ENCODE results near the gene SPRED1. TPM values are rescaled to one million over a fixed set of nuclear protein-coding genes. Genes with fewer than 3 reads are reported as not detected.

Gene SPRED1
- total and polyA plus RNA-seq, 2 experiments from 2014 or later, result 11.4 to 44.0 TPM

DNA sequence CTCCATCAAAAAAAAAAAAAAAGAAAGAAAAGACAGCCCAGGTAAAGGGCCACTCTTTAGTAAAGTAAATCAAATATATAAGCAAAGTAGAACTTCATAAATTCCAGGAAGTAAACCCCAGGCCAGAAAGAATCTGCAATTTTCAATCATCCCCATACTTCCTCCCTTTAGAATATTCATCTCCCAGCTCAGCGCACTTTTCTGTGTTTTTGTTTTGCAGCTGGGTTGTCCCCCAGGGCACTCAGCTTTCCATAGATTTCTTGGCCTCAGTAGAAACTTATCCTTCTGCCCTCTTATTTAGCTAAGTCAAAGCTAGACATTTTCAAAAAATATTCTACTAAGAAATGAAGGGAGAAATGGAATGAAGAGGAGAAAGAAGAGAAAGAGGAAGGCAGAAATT, 24.0 kb upstream of the SPRED1 start (continued):
- TF ChIP-seq, protein P1, sequence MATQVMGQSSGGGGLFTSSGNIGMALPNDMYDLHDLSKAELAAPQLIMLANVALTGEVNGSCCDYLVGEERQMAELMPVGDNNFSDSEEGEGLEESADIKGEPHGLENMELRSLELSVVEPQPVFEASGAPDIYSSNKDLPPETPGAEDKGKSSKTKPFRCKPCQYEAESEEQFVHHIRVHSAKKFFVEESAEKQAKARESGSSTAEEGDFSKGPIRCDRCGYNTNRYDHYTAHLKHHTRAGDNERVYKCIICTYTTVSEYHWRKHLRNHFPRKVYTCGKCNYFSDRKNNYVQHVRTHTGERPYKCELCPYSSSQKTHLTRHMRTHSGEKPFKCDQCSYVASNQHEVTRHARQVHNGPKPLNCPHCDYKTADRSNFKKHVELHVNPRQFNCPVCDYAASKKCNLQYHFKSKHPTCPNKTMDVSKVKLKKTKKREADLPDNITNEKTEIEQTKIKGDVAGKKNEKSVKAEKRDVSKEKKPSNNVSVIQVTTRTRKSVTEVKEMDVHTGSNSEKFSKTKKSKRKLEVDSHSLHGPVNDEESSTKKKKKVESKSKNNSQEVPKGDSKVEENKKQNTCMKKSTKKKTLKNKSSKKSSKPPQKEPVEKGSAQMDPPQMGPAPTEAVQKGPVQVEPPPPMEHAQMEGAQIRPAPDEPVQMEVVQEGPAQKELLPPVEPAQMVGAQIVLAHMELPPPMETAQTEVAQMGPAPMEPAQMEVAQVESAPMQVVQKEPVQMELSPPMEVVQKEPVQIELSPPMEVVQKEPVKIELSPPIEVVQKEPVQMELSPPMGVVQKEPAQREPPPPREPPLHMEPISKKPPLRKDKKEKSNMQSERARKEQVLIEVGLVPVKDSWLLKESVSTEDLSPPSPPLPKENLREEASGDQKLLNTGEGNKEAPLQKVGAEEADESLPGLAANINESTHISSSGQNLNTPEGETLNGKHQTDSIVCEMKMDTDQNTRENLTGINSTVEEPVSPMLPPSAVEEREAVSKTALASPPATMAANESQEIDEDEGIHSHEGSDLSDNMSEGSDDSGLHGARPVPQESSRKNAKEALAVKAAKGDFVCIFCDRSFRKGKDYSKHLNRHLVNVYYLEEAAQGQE (IDR thresholded peaks at IDR 0.05; ENCODE audit: unreplicated experiment), result no peak
- TF ChIP-seq POLR2AphosphoS5 (IDR thresholded peaks at IDR 0.05; ENCODE audit: low read depth) (no peak), ZNF331 (CRISPR knock-in tag; IDR thresholded peaks at IDR 0.05; ENCODE audit: low read depth) (no peak), EZH2phosphoT487 (IDR thresholded peaks at IDR 0.05; ENCODE audit: unreplicated experiment) (no peak), STAT1 (IDR thresholded peaks at IDR 0.05; ENCODE audit: unreplicated experiment) (no peak), CREB1 (CRISPR knock-in tag; IDR thresholded peaks at IDR 0.05; ENCODE audit: low read depth) (no peak)

DNA sequence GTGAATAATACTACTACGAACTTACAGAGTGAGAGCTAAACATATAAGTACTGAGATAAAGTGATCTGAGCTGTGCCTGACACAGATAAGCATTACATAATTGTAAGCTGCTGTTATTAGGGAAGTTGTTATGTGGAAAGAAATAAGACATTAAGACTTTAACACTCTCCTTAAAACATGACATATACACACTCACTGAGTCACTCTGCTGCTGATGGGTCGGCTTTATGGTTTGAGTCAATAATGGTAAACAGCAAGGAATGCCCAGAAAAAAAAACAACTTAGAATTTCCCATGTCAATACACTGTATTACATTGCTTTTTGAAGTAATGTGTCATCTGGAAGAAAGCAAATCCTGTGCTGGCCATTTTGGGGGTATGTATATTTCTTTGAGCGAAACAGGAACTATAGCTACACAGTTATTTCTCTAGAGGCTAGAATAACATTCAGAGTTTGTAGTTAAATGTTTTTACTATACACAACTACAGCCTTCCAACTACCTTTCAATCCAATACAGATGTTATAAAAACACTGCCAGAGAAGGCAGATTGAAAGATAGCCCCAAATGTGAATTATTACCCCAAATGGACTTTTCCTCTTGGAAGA, 22.8 kb upstream of the SPRED1 start:
- no peaks in the 10 kb centered on the region for H4K20me1 ChIP-seq (replicated peaks; ENCODE audit: insufficient read depth)
- H3K27ac Mint-ChIP-seq, result no peak overlapping the region
- no peak for TF ChIP-seq ZNF114 (CRISPR knock-in tag; IDR thresholded peaks at IDR 0.05)
- TF ChIP-seq, protein P2, sequence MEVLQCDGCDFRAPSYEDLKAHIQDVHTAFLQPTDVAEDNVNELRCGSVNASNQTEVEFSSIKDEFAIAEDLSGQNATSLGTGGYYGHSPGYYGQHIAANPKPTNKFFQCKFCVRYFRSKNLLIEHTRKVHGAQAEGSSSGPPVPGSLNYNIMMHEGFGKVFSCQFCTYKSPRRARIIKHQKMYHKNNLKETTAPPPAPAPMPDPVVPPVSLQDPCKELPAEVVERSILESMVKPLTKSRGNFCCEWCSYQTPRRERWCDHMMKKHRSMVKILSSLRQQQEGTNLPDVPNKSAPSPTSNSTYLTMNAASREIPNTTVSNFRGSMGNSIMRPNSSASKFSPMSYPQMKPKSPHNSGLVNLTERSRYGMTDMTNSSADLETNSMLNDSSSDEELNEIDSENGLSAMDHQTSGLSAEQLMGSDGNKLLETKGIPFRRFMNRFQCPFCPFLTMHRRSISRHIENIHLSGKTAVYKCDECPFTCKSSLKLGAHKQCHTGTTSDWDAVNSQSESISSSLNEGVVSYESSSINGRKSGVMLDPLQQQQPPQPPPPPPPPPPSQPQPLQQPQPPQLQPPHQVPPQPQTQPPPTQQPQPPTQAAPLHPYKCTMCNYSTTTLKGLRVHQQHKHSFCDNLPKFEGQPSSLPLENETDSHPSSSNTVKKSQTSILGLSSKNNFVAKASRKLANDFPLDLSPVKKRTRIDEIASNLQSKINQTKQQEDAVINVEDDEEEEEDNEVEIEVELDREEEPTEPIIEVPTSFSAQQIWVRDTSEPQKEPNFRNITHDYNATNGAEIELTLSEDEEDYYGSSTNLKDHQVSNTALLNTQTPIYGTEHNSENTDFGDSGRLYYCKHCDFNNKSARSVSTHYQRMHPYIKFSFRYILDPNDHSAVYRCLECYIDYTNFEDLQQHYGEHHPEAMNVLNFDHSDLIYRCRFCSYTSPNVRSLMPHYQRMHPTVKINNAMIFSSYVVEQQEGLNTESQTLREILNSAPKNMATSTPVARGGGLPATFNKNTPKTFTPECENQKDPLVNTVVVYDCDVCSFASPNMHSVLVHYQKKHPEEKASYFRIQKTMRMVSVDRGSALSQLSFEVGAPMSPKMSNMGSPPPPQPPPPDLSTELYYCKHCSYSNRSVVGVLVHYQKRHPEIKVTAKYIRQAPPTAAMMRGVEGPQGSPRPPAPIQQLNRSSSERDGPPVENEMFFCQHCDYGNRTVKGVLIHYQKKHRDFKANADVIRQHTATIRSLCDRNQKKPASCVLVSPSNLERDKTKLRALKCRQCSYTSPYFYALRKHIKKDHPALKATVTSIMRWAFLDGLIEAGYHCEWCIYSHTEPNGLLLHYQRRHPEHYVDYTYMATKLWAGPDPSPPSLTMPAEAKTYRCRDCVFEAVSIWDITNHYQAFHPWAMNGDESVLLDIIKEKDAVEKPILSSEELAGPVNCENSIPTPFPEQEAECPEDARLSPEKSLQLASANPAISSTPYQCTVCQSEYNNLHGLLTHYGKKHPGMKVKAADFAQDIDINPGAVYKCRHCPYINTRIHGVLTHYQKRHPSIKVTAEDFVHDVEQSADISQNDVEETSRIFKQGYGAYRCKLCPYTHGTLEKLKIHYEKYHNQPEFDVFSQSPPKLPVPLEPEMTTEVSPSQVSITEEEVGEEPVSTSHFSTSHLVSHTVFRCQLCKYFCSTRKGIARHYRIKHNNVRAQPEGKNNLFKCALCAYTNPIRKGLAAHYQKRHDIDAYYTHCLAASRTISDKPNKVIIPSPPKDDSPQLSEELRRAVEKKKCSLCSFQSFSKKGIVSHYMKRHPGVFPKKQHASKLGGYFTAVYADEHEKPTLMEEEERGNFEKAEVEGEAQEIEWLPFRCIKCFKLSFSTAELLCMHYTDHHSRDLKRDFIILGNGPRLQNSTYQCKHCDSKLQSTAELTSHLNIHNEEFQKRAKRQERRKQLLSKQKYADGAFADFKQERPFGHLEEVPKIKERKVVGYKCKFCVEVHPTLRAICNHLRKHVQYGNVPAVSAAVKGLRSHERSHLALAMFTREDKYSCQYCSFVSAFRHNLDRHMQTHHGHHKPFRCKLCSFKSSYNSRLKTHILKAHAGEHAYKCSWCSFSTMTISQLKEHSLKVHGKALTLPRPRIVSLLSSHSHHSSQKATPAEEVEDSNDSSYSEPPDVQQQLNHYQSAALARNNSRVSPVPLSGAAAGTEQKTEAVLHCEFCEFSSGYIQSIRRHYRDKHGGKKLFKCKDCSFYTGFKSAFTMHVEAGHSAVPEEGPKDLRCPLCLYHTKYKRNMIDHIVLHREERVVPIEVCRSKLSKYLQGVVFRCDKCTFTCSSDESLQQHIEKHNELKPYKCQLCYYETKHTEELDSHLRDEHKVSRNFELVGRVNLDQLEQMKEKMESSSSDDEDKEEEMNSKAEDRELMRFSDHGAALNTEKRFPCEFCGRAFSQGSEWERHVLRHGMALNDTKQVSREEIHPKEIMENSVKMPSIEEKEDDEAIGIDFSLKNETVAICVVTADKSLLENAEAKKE (CRISPR knock-in tag; IDR thresholded peaks at IDR 0.05), result no peak
- TF ChIP-seq, protein P1 (IDR thresholded peaks at IDR 0.05; ENCODE audit: unreplicated experiment), result no peak
- TF ChIP-seq NANOG (IDR thresholded peaks at IDR 0.05; ENCODE audit: borderline replicate concordance), result no peak
- TF ChIP-seq EZH2 (IDR thresholded peaks at IDR 0.05; ENCODE audit: low read depth, unreplicated experiment), result no peak
- no peak for TF ChIP-seq ZNF331 (CRISPR knock-in tag; IDR thresholded peaks at IDR 0.05; ENCODE audit: low read depth)
- no peak for TF ChIP-seq POLR2AphosphoS5 (IDR thresholded peaks at IDR 0.05; ENCODE audit: low read depth)

More for the DNA sequence above, 22.8 kb upstream of the SPRED1 start:
- Mint-ChIP-seq H3K4me1 (peaks cover 5% of the 10 kb centered on the region; the same call in 2 of the 3 replicates), H3K36me3 (ENCODE audit: low read depth) (no peaks in the 10 kb centered on the region), H3K9me3 (no peaks in the 10 kb centered on the region), H3K27me3 (ENCODE audit: insufficient read depth, low read depth, poor library complexity) (no peaks in the 10 kb centered on the region), H3K4me3 (no peak overlapping the region)
- no peak for ATAC-seq
- Histone ChIP-seq H3K27ac (ENCODE audit: low read depth) (no peak overlapping the region), H3K79me2 (replicated peaks; ENCODE audit: insufficient read depth) (no peaks in the 10 kb centered on the region), H3K4me3 (no peak overlapping the region), H3K9me2 (ENCODE audit: insufficient read depth) (no peaks in the 10 kb centered on the region), H3K4me1 (ENCODE audit: insufficient read depth) (no peaks in the 10 kb centered on the region), H3K36me3 (ENCODE audit: insufficient read depth) (no peaks in the 10 kb centered on the region), H3F3A (replicated peaks; ENCODE audit: low read depth) (no peaks in the 10 kb centered on the region), H2AFZ (no peak overlapping the region), H3K27me3 (ENCODE audit: insufficient read depth) (no peaks in the 10 kb centered on the region), H3K4me2 (no peak overlapping the region)
- no peak for DNase-seq (ENCODE audit: low spot score)

Measured in GM23338 (cell line).